CD4-positive, CD25-positive, alpha-beta regulatory T cell (primary cell): ENCODE data around the gene SLC7A6OS. TPM values are rescaled to one million over a fixed set of nuclear protein-coding genes. Genes with fewer than 3 reads are reported as not detected.
A peak's percentile ranks its signal among the peaks of the same experiment; 100 is the strongest.
"Not testable (repeated sequence)": the region's sequence is repeated elsewhere in the genome, so short reads cannot be mapped to it uniquely, and the experiment has no call there.

Experiments used
- ATAC-seq, 2 donors: fragments of 150-1000 bp; cut with Tn5 transposase; one replicate each; pipeline ENCODE4 v1.10.0; 2021; ENCODE audit warnings: low read depth in 2 of 2, moderate number of reproducible peaks in 2 of 2, moderate library complexity in 1 of 2
- DNase-seq, 3 donors: peaks; one replicate each; pipeline versions ENCODE4 v3.0.0 to v3.0.0-alpha.2; 2012 to 2022; ENCODE audit warnings: mixed read lengths in 1 of 3
- H3K27ac ChIP-seq: one replicate; pipeline ENCODE4 v1.7.0; 2013; ENCODE audit warnings: mild to moderate bottlenecking, low read length; ENCODE audit not compliant: insufficient read depth, poor library complexity, severe bottlenecking
- H3K27me3 ChIP-seq: one replicate; pipeline ENCODE4 v1.7.0; 2013; ENCODE audit warnings: low read length; ENCODE audit not compliant: control insufficient read depth, insufficient read depth
- H3K36me3 ChIP-seq: one replicate; pipeline ENCODE4 v1.7.0; 2013; ENCODE audit warnings: mild to moderate bottlenecking, low read length, moderate library complexity; ENCODE audit not compliant: control insufficient read depth, insufficient read depth
- H3K4me1 ChIP-seq: 2 replicates; pipeline ENCODE4 v1.7.0; 2013; ENCODE audit warnings: mild to moderate bottlenecking, low read length; ENCODE audit not compliant: insufficient read depth, control insufficient read depth, poor library complexity, severe bottlenecking
- H3K4me3 ChIP-seq: one replicate; pipeline ENCODE4 v1.7.0; 2013; ENCODE audit warnings: low read depth, mild to moderate bottlenecking, low read length, moderate library complexity
- H3K9me3 ChIP-seq, 2 experiments: 1 replicate in 1 of 2; 2 replicates in 1 of 2; pipeline ENCODE4 v1.7.0; 2013; ENCODE audit warnings: low read length in 2 of 2, mild to moderate bottlenecking in 1 of 2, moderate library complexity in 1 of 2; ENCODE audit not compliant: control insufficient read depth in 2 of 2
- H3K27ac Mint-ChIP-seq, 3 donors: one replicate each; pipeline ENCODE4 v1.8.0; 2020 to 2022; ENCODE audit warnings: mild to moderate bottlenecking in 3 of 3, mixed read lengths in 3 of 3, moderate library complexity in 2 of 3
- H3K27me3 Mint-ChIP-seq: one replicate; pipeline ENCODE4 v1.8.0; 2022; ENCODE audit warnings: mild to moderate bottlenecking, mixed read lengths
- H3K36me3 Mint-ChIP-seq: one replicate; pipeline ENCODE4 v1.8.0; 2020; ENCODE audit warnings: mixed read lengths
- H3K4me1 Mint-ChIP-seq, 4 donors: one replicate each; pipeline ENCODE4 v1.8.0; 2020 to 2022; ENCODE audit warnings: mixed read lengths in 4 of 4, mild to moderate bottlenecking in 1 of 4
- H3K4me3 Mint-ChIP-seq, 4 donors: one replicate each; pipeline ENCODE4 v1.8.0; 2020 to 2022; ENCODE audit warnings: mild to moderate bottlenecking in 4 of 4, mixed read lengths in 4 of 4, moderate library complexity in 3 of 4
- H3K9me3 Mint-ChIP-seq, 7 donors: one replicate each; pipeline ENCODE4 v1.8.0; 2020 to 2022; ENCODE audit warnings: mixed read lengths in 7 of 7, mild to moderate bottlenecking in 3 of 7, moderate library complexity in 2 of 7
- polyA plus RNA-seq, 4 donors: library from polyadenylated mRNA; unstranded; fragments of 300-500 nt; fragmentation: Illumina TruSeq; gene quantifications; one replicate each; pipeline ENCODE4 v1.2.3, GENCODE V29; 2021
- total RNA-seq: library from RNA; stranded (reverse); gene quantifications from one replicate; pipeline ENCODE4 v1.2.3, GENCODE V29; 2022

SLC7A6OS gene
- total and polyA plus RNA-seq, 5 donors from 2014 or later: 23.7 to 38.4 (median 27.6) TPM

DNA sequence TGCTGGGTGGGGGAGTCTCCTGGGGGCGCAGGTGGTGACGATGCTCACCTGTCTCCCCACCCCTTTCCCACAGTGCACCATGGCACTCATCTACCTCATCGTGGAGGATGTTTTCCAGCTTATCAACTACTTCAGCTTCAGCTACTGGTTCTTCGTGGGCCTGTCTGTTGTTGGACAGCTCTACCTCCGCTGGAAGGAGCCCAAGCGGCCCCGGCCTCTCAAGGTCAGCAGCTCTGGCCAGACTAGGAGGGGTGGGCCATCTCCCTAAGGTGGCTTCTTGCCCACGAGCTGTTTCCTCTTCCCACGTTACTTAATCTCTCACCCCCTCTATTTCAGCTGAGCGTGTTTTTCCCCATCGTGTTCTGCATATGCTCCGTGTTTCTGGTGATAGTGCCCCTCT, 14.5 kb downstream of the SLC7A6OS start:
- Mint-ChIP-seq H3K4me1 (peaks cover 13 to 62% (median 26%) of the 10 kb centered on the region in 4 donors), H3K27me3 (no peaks in the 10 kb centered on the region), H3K27ac (peak overlapping the region in 2 of 3 donors; percentile 75 to 84), H3K9me3 (no peaks in the 10 kb centered on the region), H3K36me3 (peaks cover 57% of the 10 kb centered on the region), H3K4me3 (no peak overlapping the region)
- H3K27ac ChIP-seq: no peak overlapping the region
- no peaks in the 10 kb centered on the region for H3K9me3 ChIP-seq
- DNase-seq: no peak
- H3K36me3 ChIP-seq: peaks cover 93% of the 10 kb centered on the region
- no peaks in the 10 kb centered on the region for H3K27me3 ChIP-seq
- no peak for ATAC-seq
- peaks cover 16% of the 10 kb centered on the region for H3K4me1 ChIP-seq
- H3K4me3 ChIP-seq: no peak overlapping the region

DNA sequence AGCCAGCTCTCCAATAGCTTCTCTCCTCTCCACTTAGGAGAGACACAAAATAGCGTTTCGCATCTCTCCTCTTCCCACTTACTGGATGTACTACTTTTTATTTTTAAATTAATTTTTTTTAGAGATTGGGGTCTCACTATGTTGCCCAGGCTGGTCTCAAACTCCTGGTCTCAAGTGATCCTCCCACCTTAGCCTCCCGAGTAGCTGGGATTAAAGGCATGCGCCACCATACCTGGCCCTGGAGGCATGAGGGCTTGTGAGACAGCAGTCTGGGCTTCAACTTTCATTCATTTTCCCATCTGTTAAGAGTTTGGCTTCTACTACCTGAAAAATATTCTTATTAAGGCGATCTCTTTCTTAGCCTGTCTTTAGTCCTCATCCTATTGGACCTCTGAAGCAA, 18.3 kb downstream of the SLC7A6OS start:
- H3K9me3 Mint-ChIP-seq: no peaks in the 10 kb centered on the region
- H3K27ac Mint-ChIP-seq: peak overlapping the region; percentile 89 to 99 (median 94)
- no peaks in the 10 kb centered on the region for H3K27me3 Mint-ChIP-seq

DNA sequence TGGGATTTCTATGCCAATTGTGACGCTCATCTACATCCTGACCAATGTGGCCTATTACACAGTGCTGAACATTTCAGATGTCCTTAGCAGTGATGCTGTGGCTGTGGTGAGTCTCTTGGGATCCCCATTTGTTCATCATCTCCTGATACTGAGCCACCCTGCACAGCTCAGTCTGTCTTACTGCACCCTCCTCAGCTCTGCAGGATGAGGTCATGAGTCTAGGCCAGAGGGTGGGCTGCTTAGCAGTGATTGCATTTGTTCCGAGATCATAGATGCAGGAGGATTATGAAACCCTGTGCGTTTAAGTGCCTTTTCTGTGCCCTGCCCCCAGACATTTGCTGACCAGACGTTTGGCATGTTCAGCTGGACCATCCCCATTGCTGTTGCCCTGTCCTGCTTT, 19.5 kb downstream of the SLC7A6OS start:
- ATAC-seq (no peak), DNase-seq (no peak)
- no peaks in the 10 kb centered on the region for H3K9me3 ChIP-seq
- H3K27me3 Mint-ChIP-seq: no peaks in the 10 kb centered on the region
- H3K4me3 ChIP-seq: no peak overlapping the region
- peaks cover 63% of the 10 kb centered on the region for H3K36me3 Mint-ChIP-seq
- peak overlapping the region; percentile 74 for H3K27ac ChIP-seq
- H3K27me3 ChIP-seq: no peaks in the 10 kb centered on the region
- H3K9me3 Mint-ChIP-seq: no peaks in the 10 kb centered on the region
- H3K4me1 Mint-ChIP-seq: peaks cover 22 to 88% (median 60%) of the 10 kb centered on the region in 4 donors
- H3K4me3 Mint-ChIP-seq: peak overlapping the region in 3 of 4 donors; percentile 57 to 81 (median 73)
- peak overlapping the region; percentile 89 to 99 (median 94) for H3K27ac Mint-ChIP-seq
- peaks cover 66% of the 10 kb centered on the region for H3K4me1 ChIP-seq
- H3K36me3 ChIP-seq: peaks cover 65% of the 10 kb centered on the region

More for the DNA sequence above, 18.3 kb downstream of the SLC7A6OS start:
- H3K9me3 ChIP-seq: no peaks in the 10 kb centered on the region
- H3K4me3 Mint-ChIP-seq: peak overlapping the region in 2 of 4 donors; percentile 73 to 81
- H3K4me1 Mint-ChIP-seq: peaks cover 19 to 84% (median 52%) of the 10 kb centered on the region in 4 donors
- ATAC-seq (no peak), DNase-seq (no peak)
- H3K4me3 ChIP-seq: peak overlapping the region; percentile 24
- H3K27me3 ChIP-seq: no peaks in the 10 kb centered on the region
- H3K36me3 Mint-ChIP-seq: peaks cover 66% of the 10 kb centered on the region
- H3K4me1 ChIP-seq: peaks cover 54% of the 10 kb centered on the region
- H3K36me3 ChIP-seq: peaks cover 77% of the 10 kb centered on the region
- H3K27ac ChIP-seq: no peak overlapping the region

DNA sequence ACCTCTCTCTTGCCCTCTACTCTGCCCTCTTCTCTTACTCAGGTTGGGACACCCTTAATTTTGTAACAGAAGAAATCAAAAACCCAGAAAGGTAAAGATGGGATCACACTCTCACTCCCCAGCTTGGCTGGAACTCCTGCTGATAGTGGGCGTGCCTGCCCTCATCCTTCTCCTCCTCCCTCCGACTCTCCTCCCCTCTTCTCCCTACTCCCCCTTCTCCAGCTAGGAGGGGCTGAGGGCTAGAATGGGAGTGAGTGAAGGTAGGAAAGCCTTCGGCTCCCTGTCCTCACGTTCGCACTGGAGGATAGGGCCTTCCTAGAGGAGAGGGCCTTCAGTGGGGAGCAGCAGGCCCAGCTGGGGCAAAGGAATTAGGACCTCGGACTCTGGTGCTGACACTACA, 20.3 kb downstream of the SLC7A6OS start:
- no peaks in the 10 kb centered on the region for H3K27me3 ChIP-seq
- H3K4me3 ChIP-seq: peak overlapping the region; percentile 61
- Mint-ChIP-seq H3K4me1 (peaks cover 22 to 91% (median 62%) of the 10 kb centered on the region in 4 donors), H3K9me3 (no peaks in the 10 kb centered on the region), H3K27me3 (no peaks in the 10 kb centered on the region), H3K36me3 (peaks cover 59% of the 10 kb centered on the region), H3K4me3 (peak overlapping the region in 3 of 4 donors; percentile 73 to 85 (median 73)), H3K27ac (peak overlapping the region; percentile 89 to 99 (median 94))
- H3K36me3 ChIP-seq: peaks cover 58% of the 10 kb centered on the region
- H3K9me3 ChIP-seq: no peaks in the 10 kb centered on the region
- ATAC-seq (no peak), DNase-seq (no peak)
- peaks cover 74% of the 10 kb centered on the region for H3K4me1 ChIP-seq
- H3K27ac ChIP-seq: peak overlapping the region; percentile 74

DNA sequence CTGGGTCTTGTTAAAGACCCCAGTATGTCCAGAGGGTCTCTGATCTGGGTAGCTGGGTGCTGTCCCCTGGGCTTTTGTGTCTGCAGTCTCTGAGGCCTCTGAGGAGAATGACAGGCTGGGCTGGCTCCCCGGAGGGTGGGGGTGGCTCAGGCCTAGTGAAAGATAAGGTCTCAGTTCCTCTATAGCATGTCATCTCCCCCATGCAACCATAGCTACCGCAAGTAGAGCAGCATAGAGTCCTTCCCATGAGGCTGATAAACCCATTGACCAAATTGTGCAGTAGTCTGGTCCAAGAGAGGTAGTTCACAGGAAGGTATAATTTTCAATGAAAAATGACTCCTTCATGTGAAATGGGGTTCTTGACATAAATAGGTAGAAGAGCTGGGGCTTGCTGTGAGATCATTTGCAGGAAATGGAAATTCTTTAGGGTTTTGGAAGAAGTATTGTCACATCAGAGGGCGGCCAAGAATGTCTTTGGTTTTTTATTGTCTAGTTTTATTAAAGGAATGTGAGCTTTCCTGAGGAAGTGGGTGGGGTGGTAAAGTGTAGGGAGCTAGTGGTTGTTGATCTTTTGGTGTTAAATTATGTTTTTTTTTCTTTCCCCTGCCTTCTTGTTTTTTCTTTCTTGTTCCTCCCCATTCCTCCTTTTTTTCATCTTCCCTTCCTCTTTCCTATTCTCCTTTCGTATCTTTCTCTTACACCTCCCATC, 21.0 kb downstream of the SLC7A6OS start:
- Mint-ChIP-seq H3K9me3 (no peaks in the 10 kb centered on the region), H3K4me1 (peaks cover 22 to 93% (median 67%) of the 10 kb centered on the region in 4 donors), H3K27me3 (no peaks in the 10 kb centered on the region), H3K27ac (peak overlapping the region; percentile 89 to 99 (median 92)), H3K36me3 (peaks cover 55% of the 10 kb centered on the region), H3K4me3 (peak overlapping the region; percentile 58 to 85 (median 68))
- no peaks in the 10 kb centered on the region for H3K27me3 ChIP-seq
- no peaks in the 10 kb centered on the region for H3K9me3 ChIP-seq
- DNase-seq (peak; percentile 25 to 74 (median 40)), ATAC-seq (peak; percentile 66 to 71)
- peak overlapping the region; percentile 61 for H3K4me3 ChIP-seq
- peaks cover 51% of the 10 kb centered on the region for H3K36me3 ChIP-seq
- H3K27ac ChIP-seq: peak overlapping the region; percentile 74
- H3K4me1 ChIP-seq: peaks cover 81% of the 10 kb centered on the region

DNA sequence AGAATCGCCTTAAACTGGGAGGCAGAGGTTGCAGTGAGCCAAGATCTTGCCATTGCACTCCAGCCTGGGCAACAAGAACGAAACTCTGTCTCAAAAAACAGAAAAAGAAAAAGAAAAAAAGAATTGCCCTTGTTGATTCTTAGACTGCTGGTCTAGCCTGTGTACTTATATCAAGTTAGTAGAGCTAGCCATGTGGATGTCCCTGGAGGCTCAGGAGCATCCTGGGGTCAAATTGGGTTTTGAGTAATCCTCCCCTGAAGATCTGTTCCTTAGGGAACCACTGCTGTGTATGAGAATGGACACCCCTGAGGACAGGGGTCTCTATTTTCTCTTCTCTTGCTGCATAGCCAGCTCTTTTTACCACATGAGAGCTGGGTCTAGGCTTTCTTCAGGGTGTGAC, 21.5 kb downstream of the SLC7A6OS start:
- Histone ChIP-seq H3K4me3 (peak overlapping the region; percentile 61), H3K27ac (peak overlapping the region; percentile 74), H3K36me3 (peaks cover 45% of the 10 kb centered on the region), H3K27me3 (no peaks in the 10 kb centered on the region), H3K4me1 (peaks cover 86% of the 10 kb centered on the region), H3K9me3 (no peaks in the 10 kb centered on the region)
- no peak for ATAC-seq
- Mint-ChIP-seq H3K4me1 (peaks cover 22 to 95% (median 72%) of the 10 kb centered on the region in 4 donors), H3K4me3 (peak overlapping the region; percentile 58 to 85 (median 68)), H3K9me3 (no peaks in the 10 kb centered on the region), H3K27ac (peak overlapping the region; percentile 89 to 99 (median 92)), H3K27me3 (no peaks in the 10 kb centered on the region), H3K36me3 (peaks cover 51% of the 10 kb centered on the region)
- no peak for DNase-seq

DNA sequence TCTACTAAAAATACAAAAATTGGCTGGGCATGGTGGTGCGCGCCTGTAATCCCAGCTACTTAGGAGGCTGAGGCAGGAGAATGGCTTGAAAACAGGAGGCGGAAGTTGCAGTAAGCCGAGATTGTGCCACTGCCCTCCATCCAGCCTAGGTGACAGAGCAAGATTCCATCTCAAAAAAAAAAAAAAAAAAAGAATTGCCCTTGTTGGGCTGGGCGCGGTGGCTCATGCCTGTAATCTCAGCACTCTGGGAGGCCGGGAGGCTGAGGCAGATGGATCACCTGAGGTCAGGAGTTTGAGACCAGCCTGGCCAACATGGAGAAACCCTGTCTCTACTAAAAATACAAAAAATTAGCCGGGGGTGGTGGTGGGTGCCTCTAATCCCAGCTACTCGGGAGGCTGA, 21.9 kb downstream of the SLC7A6OS start:
- Mint-ChIP-seq H3K27ac (peak overlapping the region; percentile 92 to 99 (median 97)), H3K36me3 (peaks cover 52% of the 10 kb centered on the region), H3K4me1 (peaks cover 25 to 96% (median 76%) of the 10 kb centered on the region in 4 donors), H3K4me3 (peak overlapping the region in 2 of 4 donors; percentile 58 to 73)
- H3K27me3 ChIP-seq, H3K9me3 ChIP-seq, ATAC-seq, H3K4me3 ChIP-seq, H3K27me3 Mint-ChIP-seq, DNase-seq, H3K9me3 Mint-ChIP-seq: not testable (repeated sequence)
- Histone ChIP-seq H3K4me1 (peaks cover 91% of the 10 kb centered on the region), H3K27ac (peak overlapping the region; percentile 74), H3K36me3 (peaks cover 42% of the 10 kb centered on the region)
